Raji (cell line): ENCODE data around the gene CNPY2.

Experiments used
- POLR2A ChIP-seq: IDR thresholded peaks from 2 replicates; pipeline ENCODE4 v1.6.1; 2011; ENCODE audit warnings: low read depth, low read length, control low read depth; ENCODE audit not compliant: insufficient read depth

The CNPY2 gene

DNA sequence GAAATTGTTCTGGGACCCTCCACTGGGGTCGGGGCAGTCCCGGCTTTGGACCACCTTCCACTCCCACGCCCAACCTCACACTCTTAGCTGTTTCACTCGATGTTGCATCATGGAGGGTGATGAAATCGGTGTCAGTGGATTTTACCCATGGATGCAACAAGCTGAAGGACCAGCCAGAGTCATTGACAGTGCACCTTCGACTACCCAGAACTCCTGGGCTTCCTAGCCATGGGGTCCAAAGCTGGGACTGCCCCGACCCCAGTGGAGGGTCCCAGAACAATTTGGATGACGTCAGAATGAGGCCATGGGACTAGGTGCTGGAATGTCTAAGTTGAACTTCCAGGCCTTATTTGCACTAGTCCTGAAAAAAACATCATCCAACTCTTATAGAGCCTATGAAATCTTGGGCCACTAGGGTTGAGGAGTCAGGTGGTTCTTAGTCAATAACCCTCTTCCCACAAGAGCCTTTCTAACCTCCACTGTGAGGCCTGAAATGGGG, 22.0 kb upstream of the CNPY2 start:
- TF ChIP-seq POLR2A = no peak

DNA sequence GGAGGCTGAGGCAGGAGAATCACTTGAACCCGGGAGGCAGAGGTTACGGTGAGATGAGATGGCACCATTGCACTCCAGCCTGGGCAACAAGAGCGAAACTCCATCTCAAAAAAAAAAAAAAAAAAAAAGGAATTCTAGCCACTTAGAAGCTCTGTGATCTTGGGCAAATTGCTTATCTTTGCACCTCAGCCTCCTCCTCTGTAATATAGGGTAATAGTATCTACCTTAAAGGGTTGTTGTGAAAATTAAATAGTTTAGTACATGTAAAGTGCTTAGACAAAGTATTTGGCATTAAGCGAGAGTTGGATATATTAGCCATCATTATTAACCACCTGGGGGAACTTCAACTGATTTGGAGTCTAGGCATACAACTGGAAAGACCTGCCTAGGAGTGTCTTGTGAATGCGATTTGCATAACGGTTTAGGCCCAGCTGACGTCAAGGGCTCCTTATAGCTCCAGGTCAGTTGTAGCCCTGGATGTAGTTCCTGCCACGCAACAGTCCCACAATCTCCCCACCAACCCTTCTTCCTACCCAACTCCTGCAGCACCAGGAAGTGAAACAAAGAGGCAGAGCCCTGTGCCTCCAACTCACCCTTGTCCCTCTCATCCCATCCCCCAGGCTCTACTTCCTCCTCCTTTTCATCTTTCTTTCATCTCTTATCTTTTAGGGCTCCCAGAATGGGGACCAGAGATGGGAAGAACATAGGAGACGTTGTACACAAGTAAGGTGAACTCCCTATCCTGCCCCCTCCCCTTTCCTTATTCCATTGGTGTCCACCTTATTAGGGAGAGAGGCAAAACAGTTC, 20.8 kb upstream of the CNPY2 start:
- peak; percentile 43; the same call in 1 of the 2 replicates for TF ChIP-seq POLR2A

DNA sequence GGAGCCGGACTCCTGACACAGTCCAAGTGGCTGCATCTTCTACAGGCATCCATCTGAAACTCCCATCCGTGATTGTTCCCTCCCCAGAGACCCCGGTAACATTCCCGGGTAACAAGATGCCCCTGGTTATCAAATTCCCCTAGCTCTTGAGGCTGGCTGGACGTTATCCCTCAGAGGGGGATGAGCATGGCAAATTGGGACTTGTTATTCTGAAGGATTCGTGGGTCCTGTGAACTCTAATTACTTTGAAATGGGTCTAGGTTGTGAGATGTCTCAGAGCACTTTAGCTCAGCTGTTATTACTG, 18.7 kb upstream of the CNPY2 start:
- no peak; the same call in 1 of the 2 replicates for TF ChIP-seq POLR2A

DNA sequence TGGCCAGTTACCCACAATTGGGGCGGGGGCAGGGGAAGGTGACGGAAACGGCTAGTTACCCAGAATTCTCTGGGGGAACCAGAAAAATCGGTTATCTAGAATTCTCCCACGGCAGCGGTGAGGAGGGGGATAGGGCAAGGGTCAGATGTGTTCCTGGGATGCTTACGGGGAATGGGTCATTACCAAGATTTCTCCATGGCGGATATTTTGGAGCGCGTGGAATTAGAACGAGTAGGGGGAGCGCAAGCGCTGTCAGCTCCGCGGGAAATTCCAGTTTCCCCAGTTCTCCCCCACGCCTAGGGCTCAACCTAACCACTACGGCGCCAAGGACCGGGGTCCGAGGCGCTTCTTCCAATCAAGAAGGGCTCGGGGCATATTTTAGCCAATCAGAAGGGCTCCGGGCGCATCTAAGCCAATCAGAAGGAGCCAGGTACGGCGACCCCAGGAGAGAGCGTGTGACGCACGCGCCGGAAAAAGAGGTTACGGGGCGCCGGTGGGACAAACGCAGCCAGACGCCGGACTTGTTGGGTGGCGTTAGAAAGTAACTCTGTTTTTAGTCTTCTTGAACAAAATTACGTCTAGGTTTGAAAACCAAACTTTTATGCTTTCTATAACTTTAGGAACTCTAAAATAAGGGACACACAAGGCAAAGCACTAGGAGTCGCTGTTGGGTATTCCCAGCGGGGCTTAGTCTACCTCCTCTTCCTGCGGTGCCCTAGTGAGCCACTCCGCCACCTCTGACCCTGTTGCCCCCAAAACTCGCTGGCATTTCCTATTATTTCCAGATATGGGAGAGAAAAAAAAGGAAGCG, 18.1 kb upstream of the CNPY2 start, which contains the start of gene PAN2:
Gene PAN2 (minus strand): TSS at position 322 of the 811 bp plus-strand sequence. CDS start 906 bp downstream, outside the sequence.
- TF ChIP-seq POLR2A = peak; percentile 62

DNA sequence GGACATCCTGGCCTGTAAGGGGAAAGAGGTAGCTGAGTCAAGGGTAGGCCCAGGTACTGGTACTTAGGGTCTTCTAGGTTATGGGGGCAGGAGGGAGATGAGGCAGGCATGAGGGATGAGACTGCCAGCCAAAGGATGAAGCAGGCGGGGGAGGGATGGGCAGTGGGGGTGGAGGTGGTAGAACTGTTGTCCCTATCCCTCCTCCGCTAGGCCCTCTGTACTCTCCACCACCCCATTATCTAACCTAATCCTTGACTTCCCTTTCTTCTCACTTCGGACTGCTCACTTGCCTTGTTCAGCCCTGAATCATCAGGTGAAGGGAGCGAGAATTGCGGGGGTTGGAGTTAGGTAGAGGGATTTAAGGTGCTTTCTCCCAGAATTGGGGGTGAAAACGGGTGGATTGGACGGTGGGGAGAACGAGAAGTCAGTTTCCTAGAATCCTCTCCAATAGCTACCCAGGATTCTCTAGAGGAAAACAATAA, 17.4 kb upstream of the CNPY2 start:
- TF ChIP-seq POLR2A = no peak

DNA sequence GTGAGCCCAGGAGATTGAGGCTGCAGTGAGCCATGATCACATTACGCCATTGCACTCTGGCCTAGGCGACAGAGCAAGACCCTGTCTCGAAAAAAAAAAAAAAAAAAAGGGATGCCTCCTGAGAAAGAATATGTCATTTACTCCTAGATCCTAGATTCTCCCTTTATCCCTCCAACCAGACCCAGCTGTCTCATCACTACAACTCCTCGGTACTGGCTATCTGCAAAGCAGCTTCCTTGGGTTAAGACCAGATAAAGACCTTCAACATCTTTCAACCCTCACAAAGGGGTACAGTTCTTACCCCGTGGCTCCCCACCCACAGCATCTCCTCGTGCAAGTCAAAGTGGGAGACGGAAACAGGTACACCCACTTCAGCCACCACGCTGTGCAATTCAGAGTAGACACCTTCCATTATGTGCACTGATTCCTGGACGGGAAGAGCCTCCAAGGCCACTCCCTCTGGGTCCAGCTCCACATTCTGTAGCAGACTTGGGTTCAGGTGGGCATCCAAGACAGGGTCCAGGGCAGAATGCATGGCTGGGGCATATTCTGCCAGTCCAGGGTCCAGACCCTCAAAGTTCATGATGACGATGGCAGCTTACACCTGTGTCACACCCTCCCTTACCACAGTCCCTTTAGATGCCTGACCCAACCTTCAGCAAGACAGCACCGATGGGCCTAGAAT, 16.9 kb upstream of the CNPY2 start:
- no peak for TF ChIP-seq POLR2A

DNA sequence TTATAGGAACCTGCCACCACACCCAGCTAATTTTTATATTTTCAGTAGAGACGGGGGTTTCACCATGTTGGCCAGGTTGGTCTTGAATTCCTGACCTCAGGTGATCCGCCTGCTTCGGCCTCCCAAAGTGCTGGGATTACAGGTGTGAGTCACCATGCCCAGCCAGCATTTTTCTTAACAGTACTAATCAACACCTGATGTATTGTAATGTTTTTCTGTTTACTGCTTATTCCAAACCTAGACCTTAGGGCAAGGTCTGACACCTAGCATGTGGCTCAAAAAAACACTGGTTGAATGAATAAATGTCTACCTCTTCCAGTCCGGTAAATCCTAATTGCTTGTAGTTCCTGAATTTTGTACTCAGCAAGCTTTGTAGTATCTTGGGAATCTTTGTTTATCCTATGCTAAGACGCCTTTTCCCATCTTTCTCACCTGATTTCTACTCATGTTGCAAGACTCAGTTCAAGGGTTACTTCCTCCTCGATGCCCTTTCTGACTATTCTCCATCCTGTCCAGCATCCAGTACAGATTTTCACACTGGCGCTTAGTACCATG, 15.2 kb upstream of the CNPY2 start:
- no peak for TF ChIP-seq POLR2A

DNA sequence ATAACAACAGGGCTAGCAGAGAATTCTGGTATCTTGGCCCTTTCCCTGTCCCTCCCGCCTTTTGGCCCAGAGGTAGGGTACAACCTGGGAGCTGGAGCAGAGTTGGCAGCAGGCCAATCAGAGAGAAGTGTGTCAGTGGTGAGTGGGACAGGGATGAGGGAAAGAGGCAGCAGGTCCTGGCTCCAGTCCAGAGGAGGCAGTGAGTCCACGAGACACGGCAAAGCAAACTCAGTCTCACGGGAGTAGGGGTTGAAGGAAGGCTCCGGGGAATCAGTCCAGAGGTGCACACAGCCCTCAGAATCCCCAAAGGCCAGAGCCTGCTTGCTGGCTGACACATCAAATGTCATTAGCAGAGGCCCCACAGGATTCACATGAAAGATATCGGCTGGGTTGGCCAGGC, 10.7 kb upstream of the CNPY2 start:
- TF ChIP-seq POLR2A = no peak

DNA sequence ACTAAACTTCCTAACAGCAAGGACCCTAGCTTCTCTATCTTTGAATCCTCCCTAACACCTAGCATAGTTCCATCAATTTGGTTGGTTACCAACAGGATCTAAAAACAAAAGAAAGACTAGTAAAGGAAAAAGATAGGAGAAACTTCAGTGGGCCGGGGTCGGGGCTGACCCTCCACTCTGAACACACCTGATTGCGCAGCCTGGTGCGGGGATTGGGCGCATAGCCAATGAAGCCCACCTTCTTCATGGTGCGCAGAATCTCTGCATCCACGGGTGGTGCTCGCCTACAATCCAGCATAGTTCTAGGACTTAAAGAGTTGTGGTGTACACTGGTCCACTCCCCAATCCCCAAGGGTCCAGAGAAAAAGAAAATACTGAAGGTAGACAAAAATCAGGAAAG, 10.3 kb upstream of the CNPY2 start:
- TF ChIP-seq POLR2A = no peak

DNA sequence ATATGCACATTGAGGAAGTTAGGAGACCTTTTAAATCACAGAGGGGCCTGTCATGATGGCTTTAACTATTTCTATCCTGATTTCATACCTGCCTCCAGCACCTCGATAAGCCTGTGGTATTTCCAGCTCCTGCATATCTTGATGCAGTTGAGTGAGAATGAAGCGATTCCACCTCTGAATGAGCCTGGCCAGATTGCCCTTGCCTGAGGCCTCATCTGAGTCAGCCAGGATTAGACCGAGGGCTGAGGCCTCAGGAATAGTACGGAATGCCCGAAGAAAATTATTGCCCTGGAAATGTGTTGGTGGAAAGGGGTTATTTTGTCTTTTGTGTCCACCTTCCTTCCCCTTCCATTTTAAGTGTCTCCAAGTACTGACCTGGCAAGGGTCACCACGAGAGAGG, 8.4 kb upstream of the CNPY2 start:
- no peak for TF ChIP-seq POLR2A

DNA sequence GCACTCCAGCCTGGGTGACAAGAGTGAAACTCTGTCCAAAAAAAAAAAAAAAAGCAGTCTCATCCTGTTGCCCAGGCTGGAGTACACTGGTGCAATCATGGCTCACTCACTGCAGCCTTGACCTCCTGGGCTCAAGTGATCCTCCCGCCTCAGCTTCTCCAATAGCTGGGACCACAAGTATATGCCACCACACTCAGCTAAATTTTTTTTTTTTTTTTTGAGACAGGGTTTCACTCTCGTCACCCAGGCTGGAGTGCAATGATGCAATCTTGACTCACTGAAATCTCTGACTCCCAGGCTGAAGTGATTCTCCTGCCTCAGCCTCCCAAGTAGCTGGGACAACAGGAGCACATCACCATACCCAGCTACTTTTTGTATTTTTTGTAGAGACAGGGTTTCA, 5.2 kb upstream of the CNPY2 start:
- no peak for TF ChIP-seq POLR2A

DNA sequence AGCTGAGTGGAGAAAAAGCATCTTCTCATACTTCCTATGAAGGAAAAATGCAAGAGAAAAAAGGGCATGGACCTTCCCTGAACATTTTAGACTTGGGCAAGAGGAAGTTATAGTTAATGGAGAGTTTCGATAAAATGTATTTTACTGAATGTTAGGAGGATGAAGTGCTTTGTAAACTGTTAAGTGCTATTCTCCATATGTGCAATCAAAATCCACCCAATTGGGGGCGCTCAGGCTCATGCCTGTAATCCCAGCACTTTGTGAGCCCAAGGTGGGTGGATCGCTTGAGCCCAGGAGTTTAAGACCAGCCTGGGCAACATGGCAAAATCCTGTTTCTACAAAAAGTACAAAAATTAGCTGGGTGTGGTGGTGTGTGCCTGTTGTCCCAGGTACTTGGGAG, 1.9 kb upstream of the CNPY2 start:
- no peak for TF ChIP-seq POLR2A

DNA sequence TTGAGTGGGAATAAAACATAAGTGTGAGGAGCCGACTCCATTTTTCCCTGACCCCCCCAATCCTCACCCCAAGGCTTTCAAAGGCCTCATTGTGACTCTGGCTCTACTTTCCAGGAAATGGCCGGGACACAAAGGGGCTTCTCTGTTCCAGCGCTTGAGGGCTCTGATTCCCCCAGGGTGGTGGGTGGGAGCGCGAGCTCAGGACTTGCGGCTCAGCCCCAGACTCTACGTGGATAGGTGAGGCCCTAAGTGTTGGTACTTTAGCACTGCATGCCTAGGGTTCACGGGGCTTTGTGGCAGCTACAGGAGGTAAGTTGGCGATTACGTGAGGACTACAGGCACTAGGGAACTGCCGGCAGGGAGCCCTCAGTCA, 553 bp downstream of the CNPY2 start:
- no peak for TF ChIP-seq POLR2A

DNA sequence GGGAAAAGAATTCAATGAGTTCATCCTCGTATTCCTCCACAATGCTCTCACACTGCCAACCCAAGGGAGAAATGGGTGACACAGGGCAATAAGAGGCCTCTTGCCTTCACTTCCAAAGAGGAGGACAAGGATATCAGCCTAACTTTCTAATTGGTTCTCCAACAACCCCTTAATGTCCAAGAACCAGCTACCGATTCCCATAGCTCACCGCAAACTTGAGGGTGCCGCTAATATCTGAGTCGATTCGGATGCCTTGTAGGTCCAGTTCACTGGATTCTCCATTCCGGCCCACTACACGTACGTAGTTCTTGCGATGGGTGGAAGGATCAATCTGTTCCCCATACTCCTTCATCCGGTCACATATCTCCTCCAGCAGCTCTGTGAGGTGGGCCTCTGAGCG, 4.8 kb downstream of the CNPY2 start:
- TF ChIP-seq POLR2A = no peak

DNA sequence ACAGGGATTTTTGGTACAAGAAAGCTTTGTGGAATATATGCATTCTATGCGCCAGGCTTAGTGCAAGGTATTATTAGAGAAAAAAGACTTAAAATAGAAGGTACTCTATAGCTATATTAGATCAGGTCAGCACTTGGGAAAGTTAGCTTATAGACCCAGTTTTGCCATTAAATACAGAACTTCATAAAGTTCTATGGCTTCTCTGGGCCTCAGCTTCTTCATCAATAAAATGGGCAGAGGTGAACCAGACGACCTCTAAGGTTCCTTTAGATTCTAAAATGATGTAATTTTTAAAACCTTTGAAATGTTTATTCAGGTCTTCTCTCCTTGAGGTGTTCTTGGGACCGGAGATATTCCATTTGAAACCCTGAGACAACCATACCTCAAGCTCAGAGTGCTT, 7.1 kb downstream of the CNPY2 start:
- TF ChIP-seq POLR2A = no peak
